ENCODE data around the gene ARHGEF2.

The ARHGEF2 gene

DNA sequence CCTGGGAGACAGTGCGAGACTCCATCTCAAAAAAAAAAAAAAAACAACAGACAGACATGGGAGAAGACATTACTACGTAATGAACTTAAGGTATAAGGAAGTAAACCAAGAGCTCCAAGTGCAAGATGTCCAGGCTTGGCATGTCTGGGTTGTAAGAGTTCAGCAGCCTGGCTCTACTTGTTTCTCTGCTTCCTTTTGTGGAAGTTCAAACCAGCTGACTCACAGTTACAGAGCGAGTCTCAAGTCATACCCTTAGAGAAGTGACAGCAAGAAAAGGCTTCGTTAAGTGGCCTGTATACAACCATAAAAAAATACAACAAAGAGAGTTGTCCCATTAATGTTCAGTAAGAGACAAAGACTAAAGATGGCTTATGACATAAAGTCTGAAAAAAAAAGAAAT lies 68.5 kb downstream of the ARHGEF2 start:
- no peak for DNase-seq

DNA sequence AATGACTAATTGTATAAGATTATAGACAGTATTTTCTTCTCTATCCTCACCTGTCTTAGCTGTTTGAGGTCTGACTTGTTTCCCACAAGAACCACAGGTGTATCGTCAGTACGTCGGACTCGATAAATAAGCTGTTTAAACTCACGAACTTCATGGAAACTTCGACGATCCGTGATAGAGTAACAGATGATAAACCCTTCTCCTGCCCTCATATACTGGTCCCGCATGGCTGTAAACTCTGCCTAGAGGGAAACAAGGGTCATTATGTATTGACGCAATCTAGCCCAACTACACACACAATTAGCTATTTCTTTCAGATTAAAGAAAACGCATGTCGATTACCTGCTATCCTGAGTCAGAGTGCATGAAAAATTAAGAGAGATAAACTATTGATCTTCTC lies 74.1 kb downstream of the ARHGEF2 start:
- no peak for DNase-seq

DNA sequence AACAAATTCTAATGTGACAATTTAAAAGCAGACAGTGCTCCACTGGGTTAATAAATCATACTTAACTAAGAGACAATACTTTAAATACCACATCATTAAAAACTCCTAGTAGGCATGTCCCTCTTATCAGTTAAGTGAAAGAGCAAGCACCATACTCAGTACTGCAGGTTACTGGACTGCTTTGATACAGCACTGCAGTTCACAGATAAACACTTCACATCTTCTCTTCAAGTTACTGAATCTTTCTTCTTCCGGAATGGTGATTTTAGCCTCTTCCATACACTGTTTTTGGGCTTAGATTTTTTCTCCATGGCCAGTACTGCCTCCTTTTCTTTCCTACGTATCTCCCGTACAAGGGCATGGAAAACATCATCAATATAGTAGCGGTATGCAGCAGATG lies 78.2 kb downstream of the ARHGEF2 start:
- no peak for DNase-seq

DNA sequence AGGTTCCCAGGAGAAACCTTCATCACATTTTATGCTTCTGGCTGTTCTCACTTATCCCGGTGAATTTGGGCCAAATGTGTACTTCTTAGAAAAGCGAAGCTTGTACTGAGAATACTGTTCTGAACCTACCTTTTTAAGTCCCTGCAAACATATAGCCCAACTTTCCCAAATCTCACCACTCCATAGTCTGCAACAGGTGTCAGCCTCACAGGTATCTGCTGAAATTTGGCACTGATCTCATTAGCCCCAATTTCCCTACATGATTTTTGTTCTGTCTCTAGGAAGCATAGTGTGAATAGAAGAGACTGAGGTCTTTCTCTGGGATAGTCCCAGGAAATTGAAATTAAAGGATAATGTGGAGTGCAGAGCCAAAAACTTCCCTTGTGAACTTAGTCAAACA lies 78.7 kb downstream of the ARHGEF2 start:
- no peak for DNase-seq

DNA sequence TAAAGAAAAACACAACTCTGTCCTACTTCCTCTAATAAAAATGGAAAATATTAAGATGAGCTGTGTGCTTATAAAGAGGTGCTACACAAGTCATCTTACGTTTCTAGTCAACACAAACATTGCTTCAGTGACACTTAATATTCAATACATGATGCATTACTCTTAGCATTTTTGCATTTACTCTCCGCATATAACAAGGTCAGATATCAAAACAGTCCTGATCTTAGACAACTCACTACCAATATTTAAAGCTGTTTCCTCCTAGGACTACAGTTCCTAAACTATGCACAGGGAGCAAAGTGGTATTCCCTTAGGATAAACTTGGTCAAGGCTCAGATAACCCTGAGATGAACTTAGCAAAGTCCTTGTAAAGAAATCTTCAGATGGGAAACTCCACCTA lies 79.5 kb downstream of the ARHGEF2 start:
- no peak for DNase-seq

DNA sequence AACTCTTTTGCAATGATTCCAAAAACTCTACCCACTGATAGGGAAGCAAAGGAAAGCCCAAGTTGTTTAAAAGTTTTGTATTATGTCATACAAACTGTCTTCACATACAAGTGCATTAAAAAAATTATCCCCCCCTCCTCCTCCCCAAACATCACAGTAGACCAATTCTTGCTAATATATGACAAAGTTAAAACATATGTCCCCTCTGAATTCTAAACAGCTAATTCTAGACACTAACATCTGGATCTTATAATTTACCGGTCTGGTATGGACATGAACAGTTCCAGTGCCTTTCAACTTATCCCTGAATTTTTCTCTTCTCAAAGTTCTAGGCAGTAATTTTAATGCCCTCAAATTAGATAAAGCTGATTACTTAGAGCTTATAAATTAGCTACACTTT lies 80.6 kb downstream of the ARHGEF2 start:
- DNase-seq: no peak
